ENCODE measurements around the gene RAP1GAP2. TPM values are rescaled to one million over a fixed set of nuclear protein-coding genes. Genes with fewer than 3 reads are reported as not detected.
"Not testable (repeated sequence)": the region's sequence is repeated elsewhere in the genome, so short reads cannot be mapped to it uniquely, and the experiment has no call there.

The RAP1GAP2 gene
- total RNA-seq, 1 donor from 2014 or later = 1.9 TPM

DNA sequence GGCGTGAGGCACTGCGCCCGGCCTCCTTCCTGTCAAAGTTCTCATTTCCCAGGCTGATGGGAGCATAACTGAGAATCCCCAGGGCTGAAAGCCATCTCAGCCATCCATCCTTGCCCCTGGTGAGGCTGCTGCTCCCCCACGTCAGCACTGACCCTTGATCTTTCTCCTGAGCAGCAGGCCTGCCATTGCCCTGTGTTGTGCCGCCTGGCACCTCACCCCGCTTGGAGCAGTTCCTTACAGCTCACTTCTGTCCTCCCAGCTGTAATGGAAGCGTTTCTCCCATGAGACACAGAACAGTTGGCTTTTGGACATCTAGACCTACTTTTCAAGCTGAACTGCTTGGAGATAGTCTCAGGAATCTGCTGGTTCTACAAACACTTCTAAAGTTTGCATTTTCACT lies 215.7 kb downstream of the RAP1GAP2 start:
- DNase-seq (ENCODE audit: low spot score) (no peak), ATAC-seq (no peak)

- DNase-seq (ENCODE audit: low spot score) (peak; percentile 77), ATAC-seq (peak; percentile 98)
Measured at GRCh38 chr17:3012926-3013581, 216.8 kb downstream of the RAP1GAP2 start.

DNA sequence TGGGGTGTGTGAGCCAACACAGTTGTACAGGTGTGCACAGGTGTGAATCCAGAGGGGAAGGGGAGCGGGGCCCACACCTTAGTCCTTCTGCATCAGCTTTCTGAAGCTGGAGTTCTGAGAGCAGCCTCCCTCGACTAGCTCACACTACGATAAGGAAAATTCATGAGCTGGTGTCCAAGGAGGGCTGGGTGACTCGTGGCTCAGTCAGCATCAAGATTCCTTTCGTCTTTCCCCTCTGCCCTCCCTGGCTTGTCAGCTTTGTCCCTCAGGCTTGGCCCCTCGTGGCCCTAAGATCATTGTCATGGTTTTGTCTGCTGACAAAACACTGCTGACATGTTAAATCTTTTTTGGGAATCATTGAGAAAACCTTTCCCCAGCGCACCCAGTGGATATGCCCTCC lies 219.7 kb downstream of the RAP1GAP2 start:
- DNase-seq (ENCODE audit: low spot score) (no peak), ATAC-seq (no peak)

GRCh38 chr17:3017936-3018335 lies 221.7 kb downstream of the RAP1GAP2 start:
- no peak for DNase-seq (ENCODE audit: low spot score)
- no peak for ATAC-seq

DNA sequence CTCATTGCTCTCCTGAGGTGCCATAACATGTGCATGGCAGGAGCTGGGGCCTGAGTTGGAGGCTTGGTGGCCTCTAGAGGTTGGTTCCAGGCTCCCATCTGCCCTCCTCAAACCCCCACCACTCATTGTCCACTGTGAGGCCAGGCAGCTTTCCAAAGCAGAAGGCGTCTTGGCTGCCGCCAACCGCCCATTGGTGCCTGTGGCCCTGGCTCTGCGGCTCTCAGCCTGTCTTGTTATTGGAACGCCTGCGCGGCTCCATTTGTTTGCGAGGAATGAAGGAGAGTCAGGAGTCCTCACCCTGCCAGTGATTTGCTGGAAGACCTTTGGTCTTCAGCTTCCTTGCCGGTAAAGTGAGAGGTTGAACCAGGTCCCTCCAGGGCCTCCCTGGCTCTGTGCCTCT lies 223.5 kb downstream of the RAP1GAP2 start:
- ATAC-seq = no peak
- DNase-seq (ENCODE audit: low spot score) = no peak

GRCh38 chr17:3020381-3020780 lies 224.1 kb downstream of the RAP1GAP2 start:
- DNase-seq (ENCODE audit: low spot score) (no peak), ATAC-seq (no peak)

DNA sequence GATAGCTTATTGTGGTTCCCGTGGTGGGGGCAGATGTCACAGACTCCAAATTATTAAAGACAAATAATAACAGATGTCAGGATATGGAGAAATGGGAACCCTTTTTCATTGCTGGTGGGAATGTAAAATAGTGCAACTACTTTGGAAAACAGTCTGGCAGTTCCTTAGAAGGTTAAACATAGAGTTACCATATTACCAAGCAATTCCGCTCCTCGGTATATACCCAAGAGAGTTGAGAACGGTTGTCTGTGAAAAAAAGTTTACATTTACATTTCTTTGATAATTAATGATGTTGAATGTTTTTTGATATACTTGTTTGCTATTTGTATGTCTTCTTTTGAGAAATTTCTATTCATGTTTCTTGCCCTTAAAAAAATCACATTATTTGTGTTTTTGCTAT lies 226.0 kb downstream of the RAP1GAP2 start:
- DNase-seq (ENCODE audit: low spot score) = no peak
- ATAC-seq = no peak

- DNase-seq (ENCODE audit: low spot score) (no peak), ATAC-seq (no peak)
Measured at GRCh38 chr17:3024346-3024745, 228.1 kb downstream of the RAP1GAP2 start.

DNA sequence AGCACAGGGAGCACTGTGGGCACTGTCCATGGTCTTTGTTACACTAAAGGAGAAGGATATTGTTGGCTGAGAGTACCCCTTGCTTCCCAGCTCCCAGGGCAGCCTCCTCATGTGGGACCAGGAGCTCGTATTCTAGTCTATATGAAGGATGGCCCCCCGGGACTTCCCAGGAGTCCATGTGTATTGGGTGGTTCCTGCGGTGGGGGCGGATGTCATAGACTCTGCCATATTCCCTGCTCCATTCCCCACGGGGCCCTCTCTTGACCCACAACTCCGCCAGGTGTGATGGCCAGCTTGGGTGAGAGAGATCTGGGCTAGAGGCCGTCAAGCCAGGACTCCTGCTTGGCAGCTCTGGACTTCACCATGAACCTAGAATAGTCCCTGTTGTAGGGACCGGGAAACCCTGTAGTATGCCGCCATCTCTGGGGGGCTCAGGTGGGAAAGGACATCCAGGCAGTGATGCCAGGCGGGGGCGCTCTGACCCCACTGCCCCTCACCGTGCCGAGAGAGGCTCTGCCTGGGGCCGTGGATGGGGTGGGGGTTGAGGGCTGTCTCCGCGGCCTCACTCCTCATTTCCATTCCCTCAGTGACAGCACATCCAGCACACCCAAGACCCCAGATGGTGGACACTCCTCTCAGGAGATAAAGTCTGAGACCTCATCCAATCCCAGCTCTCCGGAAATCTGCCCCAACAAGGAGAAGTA lies 229.3 kb downstream of the RAP1GAP2 start:
- no peak for DNase-seq (ENCODE audit: low spot score)
- no peak for ATAC-seq

DNA sequence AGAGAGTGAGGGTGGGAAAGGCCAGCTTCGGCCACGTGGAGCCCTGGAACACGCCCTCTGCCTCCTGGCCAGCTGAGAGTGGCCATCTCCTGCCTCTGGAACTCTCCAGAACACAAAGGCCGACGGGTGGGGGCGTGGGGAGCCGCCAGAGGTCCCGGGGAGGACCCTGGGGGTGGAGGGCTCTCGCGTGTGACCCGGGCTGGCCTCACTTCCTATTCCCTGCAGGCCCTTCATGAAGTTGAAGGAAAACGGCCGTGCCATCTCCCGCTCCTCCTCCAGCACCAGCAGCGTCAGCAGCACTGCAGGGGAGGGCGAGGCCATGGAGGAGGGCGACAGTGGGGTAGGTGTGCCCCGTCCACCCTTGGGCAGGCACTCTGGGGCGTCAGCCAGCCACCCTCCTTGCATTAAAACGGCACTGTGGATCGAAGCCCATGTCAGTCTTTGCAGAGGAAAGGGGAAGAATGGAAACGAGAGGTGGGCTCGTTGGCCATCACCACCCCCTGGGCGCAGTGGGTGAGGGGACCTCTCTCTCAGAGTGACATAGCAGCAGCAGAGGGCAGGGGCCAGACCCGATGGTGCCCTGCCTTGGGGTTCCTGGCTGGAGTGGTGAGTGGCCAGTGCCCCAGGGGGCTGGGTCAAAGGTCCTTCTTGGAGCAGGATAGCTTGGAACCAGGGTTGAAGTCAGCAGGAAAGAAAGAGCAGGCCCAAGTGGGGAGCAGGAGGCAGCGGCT lies 230.1 kb downstream of the RAP1GAP2 start:
- ATAC-seq (no peak), DNase-seq (ENCODE audit: low spot score) (no peak)

- ATAC-seq (no peak), DNase-seq (ENCODE audit: low spot score) (no peak)
Measured at GRCh38 chr17:3026856-3027751, 230.9 kb downstream of the RAP1GAP2 start.

DNA sequence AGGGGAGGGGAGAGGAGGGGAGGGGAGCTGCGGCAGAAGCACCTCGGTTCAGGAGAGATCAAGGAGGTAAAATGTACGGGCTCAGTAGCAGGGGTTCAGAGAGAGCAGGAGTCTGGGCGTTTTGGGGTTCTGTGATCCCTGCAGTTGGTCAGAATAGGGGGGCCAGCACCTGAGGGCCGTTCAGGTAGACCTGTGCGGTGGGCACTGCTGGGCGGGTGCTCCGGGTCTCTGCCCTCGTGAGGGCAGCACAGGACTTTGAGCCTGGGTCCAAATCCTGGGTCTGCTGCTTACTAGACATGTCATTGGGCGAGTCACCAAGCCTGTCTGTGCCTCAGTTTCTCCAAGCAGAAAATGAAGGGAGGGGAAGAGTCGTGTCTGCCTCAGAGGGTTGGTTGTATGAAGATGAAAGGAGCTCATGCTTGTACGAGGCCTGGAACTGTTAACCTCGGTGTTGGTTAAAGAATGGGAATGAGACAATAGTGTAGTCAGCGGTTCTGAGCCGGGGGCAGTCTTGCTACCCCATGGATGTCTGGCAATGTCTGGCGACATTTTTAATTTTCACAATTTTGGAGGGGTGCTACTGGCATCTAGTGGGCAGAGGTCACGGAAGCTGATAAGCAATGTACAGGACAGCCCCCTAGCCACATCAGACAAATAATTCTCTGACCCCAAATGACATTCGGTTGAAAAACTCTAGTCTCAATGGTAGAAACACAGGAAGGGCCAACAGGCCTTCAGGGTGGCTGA lies 231.7 kb downstream of the RAP1GAP2 start:
- ATAC-seq (no peak), DNase-seq (ENCODE audit: low spot score) (no peak)

GRCh38 chr17:3029213-3029913 lies 233.1 kb downstream of the RAP1GAP2 start:
- ATAC-seq (no peak), DNase-seq (ENCODE audit: low spot score) (peak; percentile 35)

- peak; percentile 14 for ATAC-seq
Measured at GRCh38 chr17:3030096-3030495, 233.9 kb downstream of the RAP1GAP2 start.

DNA sequence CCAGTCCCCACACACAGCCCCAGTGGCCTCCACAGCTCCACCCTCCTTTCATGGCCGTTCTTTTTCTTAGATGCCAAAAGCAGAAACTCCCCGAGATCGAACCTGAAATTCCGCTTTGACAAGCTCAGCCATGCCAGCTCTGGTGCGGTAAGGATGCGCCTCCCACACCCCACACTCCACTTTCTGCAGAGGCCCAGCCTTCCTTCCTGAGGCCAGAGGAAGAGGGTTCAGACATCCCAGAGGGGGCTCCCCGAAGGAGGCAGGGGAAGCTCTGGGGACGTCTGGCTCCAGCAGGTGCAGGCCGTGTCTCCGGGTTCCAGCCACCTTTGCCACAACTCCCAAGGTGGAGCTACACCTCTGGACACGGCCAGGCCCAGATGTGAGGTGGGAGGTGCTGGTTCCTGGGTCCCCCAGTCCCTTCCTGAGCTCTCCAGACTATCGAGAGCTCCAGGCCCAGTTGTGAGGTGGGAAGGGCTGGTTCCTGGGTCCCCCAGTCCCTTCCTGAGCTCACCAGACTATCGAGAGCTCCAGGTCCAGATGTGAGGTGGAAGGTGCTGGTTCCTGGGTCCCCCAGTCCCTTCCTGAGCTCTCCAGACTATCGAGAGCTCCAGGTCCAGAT lies 234.7 kb downstream of the RAP1GAP2 start:
- ATAC-seq = not testable (repeated sequence)
- DNase-seq (ENCODE audit: low spot score) = peak; percentile 34

More at GRCh38 chr17:3030096-3030495, 233.9 kb downstream of the RAP1GAP2 start:
- peak; percentile 37 for DNase-seq (ENCODE audit: low spot score)

GRCh38 chr17:3032258-3033247 lies 236.3 kb downstream of the RAP1GAP2 start:
- ATAC-seq = no peak
- DNase-seq (ENCODE audit: low spot score) = peak; percentile 40

GRCh38 chr17:3033248-3033640 lies 237.0 kb downstream of the RAP1GAP2 start:
- DNase-seq (ENCODE audit: low spot score) = peak; percentile 43
- ATAC-seq = no peak

All from left lobe of liver (tissue), 2 donors.